ENCODE results near the gene LY6G6F. TPM values are rescaled to one million over a fixed set of nuclear protein-coding genes. Genes with fewer than 3 reads are reported as not detected.

LY6G6F gene
- total and polyA plus RNA-seq, 2 of the 13 experiments (the other 11 are each of a cell fraction or from before 2014, with no cell fraction given), result not detected

- TF ChIP-seq YEATS2 (CRISPR knock-in tag; IDR thresholded peaks at IDR 0.05; ENCODE audit: borderline replicate concordance) (peak; percentile 83; the same call in 1 of the 2 replicates), ZNF263 (CRISPR knock-in tag; IDR thresholded peaks at IDR 0.05) (peak; percentile 86), ZNF264 (CRISPR knock-in tag; IDR thresholded peaks at IDR 0.05) (0 out of 2 replicates have a peak, but pooled peaks have one; percentile 51), JUND (CRISPR knock-in tag; IDR thresholded peaks at IDR 0.05) (peak; percentile 90), RFX5 (IDR thresholded peaks at IDR 0.05; ENCODE audit: low read depth, low read length) (no peak), ZNF512B (CRISPR knock-in tag; IDR thresholded peaks at IDR 0.05; ENCODE audit: borderline replicate concordance) (no peak), HNRNPL (IDR thresholded peaks at IDR 0.05; ENCODE audit: low read depth, low read length) (peak; percentile 58; the same call in 1 of the 2 replicates), MTA1 (CRISPR knock-in tag; IDR thresholded peaks at IDR 0.05; ENCODE audit: borderline replicate concordance) (peak; percentile 41; the same call in 1 of the 2 replicates), ZNF879 (CRISPR knock-in tag; IDR thresholded peaks at IDR 0.05) (0 out of 2 replicates have a peak, but pooled peaks have one; percentile 78), ATF4 (CRISPR knock-in tag; IDR thresholded peaks at IDR 0.05) (0 out of 4 replicates have a peak, but pooled peaks of 1 of the 2 experiments have one; percentile 25), NCOR1 (IDR thresholded peaks at IDR 0.05; ENCODE audit: borderline replicate concordance, low read length) (peak; percentile 25; the same call in 1 of the 2 replicates), CHD4 (IDR thresholded peaks at IDR 0.05; ENCODE audit: borderline replicate concordance, low read length) (no peak), KDM2A (CRISPR knock-in tag; IDR thresholded peaks at IDR 0.05; ENCODE audit: borderline replicate concordance, low read depth) (peak; percentile 91), RFXANK (CRISPR knock-in tag; IDR thresholded peaks at IDR 0.05) (peak; percentile 38; the same call in 1 of the 2 replicates), TBX3 (IDR thresholded peaks at IDR 0.05; ENCODE audit: borderline replicate concordance) (no peak), NR0B2 (CRISPR knock-in tag; IDR thresholded peaks at IDR 0.05) (peak; percentile 25; the same call in 1 of the 2 replicates), ATRX (CRISPR knock-in tag; IDR thresholded peaks at IDR 0.05; ENCODE audit: borderline replicate concordance) (no peak), THAP7 (CRISPR knock-in tag; IDR thresholded peaks at IDR 0.05) (no peak; the same call in 1 of the 2 replicates), MXD1 (CRISPR knock-in tag; IDR thresholded peaks at IDR 0.05) (peak; percentile 58; the same call in 1 of the 2 replicates), MAFF (IDR thresholded peaks at IDR 0.05; ENCODE audit: low read depth, low read length) (no peak), ZNF605 (CRISPR knock-in tag; IDR thresholded peaks at IDR 0.05) (peak; percentile 88), KAT2B (IDR thresholded peaks at IDR 0.05; ENCODE audit: borderline replicate concordance, low read depth, low read length) (no peak), STAT5B (CRISPR knock-in tag; IDR thresholded peaks at IDR 0.05) (peak; percentile 39; the same call in 1 of the 2 replicates)
Observed at GRCh38 chr6:31736021-31736767, 29.5 kb downstream of the LY6G6F start, which contains the start of gene CLIC1 (continued).
